ENCODE data around the gene TNFSF15.

- TF ChIP-seq POLR2AphosphoS5 (IDR thresholded peaks at IDR 0.05) (no peak), CTCF (IDR thresholded peaks at IDR 0.05) (no peak), POLR2A (IDR thresholded peaks at IDR 0.05; ENCODE audit: low read depth) (no peak)
These were observed 32.1 kb upstream of the TNFSF15 start for GRCh38 chr9:114837923-114838322.
